Measurements from ENCODE around the gene WDR26.
"Not testable (repeated sequence)": the region's sequence is repeated elsewhere in the genome, so short reads cannot be mapped to it uniquely, and the experiment has no call there.

WDR26 gene

DNA sequence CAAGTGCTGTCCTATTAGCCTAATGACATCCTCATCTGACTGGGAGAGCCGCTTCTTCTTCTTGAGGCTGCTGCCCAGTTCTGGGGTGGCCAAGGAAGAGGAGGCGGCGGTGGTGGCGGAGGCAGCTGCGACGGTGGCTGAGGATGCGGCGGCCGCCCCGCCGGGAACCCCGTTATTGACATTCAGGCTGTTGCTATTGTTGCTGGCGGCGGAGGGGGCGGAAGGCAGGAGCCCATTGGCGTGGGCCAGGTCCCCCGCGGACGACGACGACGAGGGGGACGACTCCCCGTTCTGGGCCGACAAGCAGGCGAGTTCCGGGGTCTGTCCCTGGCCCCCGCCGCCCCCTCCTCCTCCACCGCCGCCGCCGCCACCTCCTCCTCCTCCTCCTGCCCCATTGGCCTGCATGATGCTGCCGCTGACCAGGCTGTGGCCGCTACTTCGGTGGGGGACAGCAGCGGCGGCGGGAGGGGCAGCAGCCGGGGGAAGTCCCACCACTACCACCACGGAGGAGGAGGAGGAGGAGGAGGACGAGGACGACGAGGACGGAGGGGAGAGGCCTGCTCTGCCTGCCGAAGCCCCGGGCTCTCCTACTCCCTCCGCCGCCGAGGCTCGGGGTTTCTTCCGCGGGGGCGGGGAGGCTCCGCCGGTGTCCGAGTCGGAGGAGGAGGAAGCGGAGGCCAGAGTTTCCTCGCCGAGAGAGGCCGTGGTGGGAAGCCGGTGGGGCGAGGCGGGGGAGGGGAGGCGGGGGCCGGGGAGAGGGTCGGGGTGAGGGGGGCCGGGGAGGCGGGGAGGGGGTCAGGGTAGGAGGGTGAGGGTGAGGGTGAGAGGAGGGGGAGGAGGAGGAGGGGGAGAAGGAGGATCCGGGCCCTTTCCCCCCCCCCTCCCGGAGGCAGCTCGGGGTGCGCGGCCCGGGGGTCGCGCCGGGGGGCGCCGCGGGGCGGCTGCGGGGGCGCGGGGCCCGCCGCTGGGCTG is 610 bp downstream of the WDR26 start:
- DNase-seq (ENCODE audit: low spot score): no peak

DNA sequence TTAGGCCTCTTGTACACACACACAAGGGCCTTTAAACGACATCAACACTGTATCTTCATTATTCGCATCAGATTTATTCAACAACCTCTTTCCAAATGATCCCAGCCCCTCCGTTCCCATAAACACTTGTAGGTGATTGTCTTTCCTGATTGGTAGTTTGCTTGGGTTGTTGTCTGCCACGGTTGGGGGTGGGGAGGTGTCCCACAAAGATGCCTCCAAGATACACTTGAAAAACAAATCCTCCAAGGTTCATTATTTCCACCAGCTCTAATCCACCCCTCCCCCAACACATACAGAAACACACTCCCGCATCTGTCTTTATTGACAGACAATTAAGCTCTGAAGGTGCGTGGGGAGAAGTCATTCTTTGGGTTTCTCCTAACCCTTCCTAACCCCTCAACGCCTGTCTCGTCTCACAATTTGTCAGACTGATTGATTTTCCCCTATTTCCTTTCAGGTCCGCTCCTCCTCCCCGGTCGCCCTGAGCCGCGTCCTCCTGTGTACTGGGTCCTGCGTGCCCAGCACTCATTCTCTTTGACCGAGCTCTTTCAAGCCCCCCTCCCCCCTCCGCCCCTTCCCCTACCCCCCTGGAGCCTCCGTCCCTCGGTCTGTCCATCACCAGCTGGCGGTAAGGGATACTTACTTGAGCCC is 1.4 kb downstream of the WDR26 start:
- DNase-seq (ENCODE audit: low spot score): no peak

DNA sequence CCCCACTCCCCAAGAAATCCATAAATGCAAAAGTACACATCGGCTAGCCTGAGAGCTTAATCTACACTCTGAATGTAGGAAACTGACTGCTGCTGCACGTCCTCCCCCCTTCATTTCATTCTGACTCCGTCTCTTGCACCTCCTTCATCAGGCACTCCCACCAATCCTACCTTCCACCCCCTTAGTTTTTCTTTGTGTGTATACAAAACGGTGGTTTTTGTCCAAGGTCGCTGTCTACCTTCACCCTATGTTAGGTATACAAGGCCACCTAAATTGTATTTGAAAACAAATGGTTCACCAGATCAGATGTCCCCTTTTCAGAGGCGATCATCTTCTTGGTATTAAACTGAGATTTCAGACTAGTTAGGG is 1.9 kb downstream of the WDR26 start:
- no peak for DNase-seq (ENCODE audit: low spot score)

DNA sequence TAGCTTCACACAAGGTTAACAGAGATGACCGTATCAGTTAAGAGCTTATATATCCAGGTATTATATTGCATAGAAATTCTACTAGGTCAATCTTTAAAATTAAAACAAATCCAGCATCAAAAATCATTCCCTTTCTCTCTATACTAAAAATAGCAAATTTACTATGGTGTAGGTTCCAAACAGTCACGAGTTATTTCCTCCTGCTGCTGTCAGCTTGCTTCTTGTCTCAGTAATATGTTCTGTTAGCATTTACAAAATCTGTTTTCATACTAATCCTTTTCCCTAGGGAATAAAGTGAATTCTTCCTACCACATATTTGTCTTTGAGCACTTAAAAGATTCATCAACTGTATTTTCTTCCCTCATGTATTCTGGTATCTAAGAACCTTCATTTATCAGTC is 2.5 kb downstream of the WDR26 start:
- DNase-seq (ENCODE audit: low spot score): no peak

GRCh38 chr1:224431726-224432125 is 2.9 kb downstream of the WDR26 start:
- no peak for DNase-seq (ENCODE audit: low spot score)

GRCh38 chr1:224430511-224431113 is 4.0 kb downstream of the WDR26 start:
- DNase-seq (ENCODE audit: low spot score): no peak

- DNase-seq (ENCODE audit: low spot score): no peak
Observed at GRCh38 chr1:224429616-224430326, 4.8 kb downstream of the WDR26 start.

DNA sequence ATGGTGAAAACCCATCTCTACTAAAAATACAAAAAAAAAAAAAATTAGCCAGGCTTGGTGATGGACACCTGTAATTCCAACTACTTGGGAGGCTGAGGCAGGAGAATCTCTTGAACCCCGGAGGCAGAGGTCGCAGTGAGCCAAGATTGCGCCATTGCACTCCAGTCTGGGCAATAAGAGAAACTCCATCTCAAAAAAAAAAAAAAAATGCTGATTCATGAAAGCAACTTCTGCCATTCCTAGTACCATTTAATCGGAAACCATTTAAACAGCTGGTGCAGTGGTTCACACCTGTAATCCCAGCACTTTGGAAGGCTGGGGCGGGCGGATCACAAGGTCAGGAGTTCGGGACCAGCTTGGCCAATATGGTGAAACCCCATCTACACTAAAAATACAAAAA is 5.9 kb downstream of the WDR26 start:
- not testable (repeated sequence) for DNase-seq (ENCODE audit: low spot score)

- peak; percentile 78 for DNase-seq (ENCODE audit: low spot score)
Observed at GRCh38 chr1:224427346-224427745, 7.3 kb downstream of the WDR26 start.

DNA sequence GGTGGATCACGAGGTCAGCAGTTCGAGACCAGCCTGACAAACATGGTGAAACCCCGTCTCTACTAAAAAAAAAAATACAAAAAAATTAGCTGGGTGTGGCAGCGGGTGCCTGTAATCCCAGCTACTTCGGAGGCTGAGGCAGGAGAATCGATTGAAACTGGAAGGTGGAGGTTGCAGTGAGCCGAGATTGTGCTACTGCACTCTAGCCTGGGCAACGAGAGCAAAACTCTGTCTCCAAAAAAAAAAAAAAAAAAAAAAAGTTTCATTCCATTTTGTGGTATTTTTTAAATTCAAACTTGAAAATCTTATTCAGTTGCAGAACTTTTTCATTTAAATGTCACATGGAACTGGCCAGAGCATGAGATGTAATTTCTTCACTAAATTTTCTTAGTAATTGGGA is 7.7 kb downstream of the WDR26 start:
- DNase-seq (ENCODE audit: low spot score): not testable (repeated sequence)

DNA sequence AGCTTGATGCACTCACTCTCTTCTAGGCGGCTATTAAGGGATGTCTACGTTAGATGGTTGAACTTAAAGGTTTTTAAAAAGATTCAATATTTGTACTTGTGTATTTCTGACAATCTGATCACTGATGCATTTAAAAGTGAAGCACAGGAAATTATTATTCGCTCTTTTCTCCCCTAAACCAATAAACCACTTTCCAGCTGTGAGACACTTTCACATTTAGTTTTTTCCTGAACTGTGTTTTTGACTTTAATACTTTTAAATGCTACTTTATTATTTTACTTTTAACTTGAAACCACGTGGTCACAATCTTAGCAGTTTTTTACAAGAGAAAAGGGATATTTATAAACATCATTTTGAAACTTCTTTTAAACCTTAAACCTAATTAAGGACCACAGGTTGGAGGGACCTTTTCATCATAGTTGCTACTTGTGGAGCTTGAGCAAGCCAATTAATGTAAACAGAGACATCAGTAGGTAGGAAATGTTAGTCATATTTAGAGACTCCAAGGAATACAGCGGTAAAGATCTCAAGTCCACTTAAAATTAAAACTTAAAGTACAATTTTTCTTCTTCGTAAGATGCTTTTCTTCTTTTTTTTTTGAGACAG is 9.2 kb downstream of the WDR26 start:
- DNase-seq (ENCODE audit: low spot score): no peak

DNA sequence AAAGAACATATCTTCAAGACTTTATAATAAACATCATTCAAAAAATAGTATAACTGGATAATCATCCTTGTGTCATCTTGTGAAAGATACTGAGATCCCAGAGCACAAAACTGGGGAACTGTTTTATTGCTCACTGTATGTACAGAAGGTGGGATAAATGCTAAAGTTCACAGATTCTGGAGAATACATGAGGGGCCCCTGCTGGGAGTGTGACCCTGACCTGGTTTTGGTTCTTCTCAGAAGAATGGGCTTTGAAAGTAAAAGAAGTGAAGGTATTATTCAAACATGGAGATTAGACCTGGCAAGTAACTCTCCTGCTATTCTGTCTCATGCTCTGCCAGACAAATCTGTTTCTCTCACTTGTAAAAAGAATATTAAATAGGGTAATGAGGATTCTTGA is 14.5 kb downstream of the WDR26 start:
- DNase-seq (ENCODE audit: low spot score): no peak

- no peak for DNase-seq (ENCODE audit: low spot score)
Observed at GRCh38 chr1:224411766-224412165, 22.8 kb downstream of the WDR26 start.

GRCh38 chr1:224408294-224408590 is 26.4 kb downstream of the WDR26 start:
- no peak for DNase-seq (ENCODE audit: low spot score)

DNA sequence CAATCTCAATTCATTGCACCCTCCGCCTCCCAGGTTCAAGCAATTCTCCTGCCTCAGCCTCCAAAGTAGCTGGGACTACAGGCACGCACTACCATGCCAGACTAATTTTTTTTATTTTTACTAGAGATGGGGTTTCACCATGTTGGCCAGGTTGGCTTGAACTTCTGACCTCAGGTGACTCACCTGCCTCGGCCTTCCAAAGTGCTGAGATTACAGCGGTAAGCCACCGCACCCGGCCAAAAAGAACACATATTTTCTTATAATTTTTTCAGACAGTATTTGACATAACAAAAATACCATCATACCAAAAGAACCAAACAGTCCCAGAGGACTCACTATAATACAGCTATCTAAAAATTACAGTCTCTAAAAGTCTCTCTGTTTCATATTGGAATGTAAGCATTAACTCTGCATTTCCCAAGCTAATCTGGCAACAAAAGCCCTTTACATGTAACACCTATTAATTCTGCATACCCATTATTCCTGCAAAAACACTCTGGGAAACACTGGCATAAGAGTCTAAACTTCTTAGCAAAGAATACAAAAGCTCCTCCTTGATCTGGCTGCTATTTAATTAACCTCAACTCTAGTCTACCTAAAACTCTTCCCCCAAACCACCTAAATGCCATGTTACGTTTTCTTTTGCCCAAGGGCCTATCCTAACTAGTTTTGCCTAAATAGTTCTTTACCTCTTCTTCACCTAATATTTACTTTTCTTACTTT is 26.9 kb downstream of the WDR26 start:
- DNase-seq (ENCODE audit: low spot score): no peak

GRCh38 chr1:224406216-224406615 is 28.4 kb downstream of the WDR26 start:
- no peak for DNase-seq (ENCODE audit: low spot score)

GRCh38 chr1:224405604-224405970 is 29.0 kb downstream of the WDR26 start:
- no peak for DNase-seq (ENCODE audit: low spot score)

- no peak for DNase-seq (ENCODE audit: low spot score)
Observed at GRCh38 chr1:224404916-224405603, 29.5 kb downstream of the WDR26 start.

- no peak for DNase-seq (ENCODE audit: low spot score)
Observed at GRCh38 chr1:224402472-224403036, 32.0 kb downstream of the WDR26 start.

GRCh38 chr1:224399887-224400286 is 34.7 kb downstream of the WDR26 start:
- DNase-seq (ENCODE audit: low spot score): no peak

- no peak for DNase-seq (ENCODE audit: low spot score)
Observed at GRCh38 chr1:224393294-224393693, 41.3 kb downstream of the WDR26 start.
